Lung (tissue), 12 donors: Measurements from ENCODE around the gene PTTG2. TPM values are rescaled to one million over a fixed set of nuclear protein-coding genes. Genes with fewer than 3 reads are reported as not detected.

Experiments
- ATAC-seq: fragments of 200-7000 bp; cut with Tn5 transposase; one replicate; pipeline ENCODE4 v1.9.1; 2020; ENCODE audit warnings: moderate number of reproducible peaks; ENCODE audit not compliant: insufficient read depth, low FRiP score
- DNase-seq, 3 donors: peaks; one replicate each; pipeline ENCODE4 v3.0.0-alpha.2; 2013 to 2017
- H3K27ac ChIP-seq, 2 donors: one replicate each; pipeline ENCODE4 v1.5.1; 2013; ENCODE audit warnings: mild to moderate bottlenecking in 2 of 2, moderate library complexity in 2 of 2, control low read depth in 1 of 2, inconsistent platforms in 1 of 2, low read depth in 1 of 2, low read length in 1 of 2
- H3K27me3 ChIP-seq, 3 donors: one replicate each; pipeline ENCODE4 v1.5.1; 2013; ENCODE audit warnings: low read length in 2 of 3; ENCODE audit not compliant: control insufficient read depth in 3 of 3, insufficient read depth in 3 of 3
- H3K36me3 ChIP-seq, 4 donors: one replicate each; pipeline ENCODE4 v1.5.1; 2013; ENCODE audit warnings: low read length in 4 of 4, mild to moderate bottlenecking in 1 of 4, moderate library complexity in 1 of 4; ENCODE audit not compliant: control insufficient read depth in 4 of 4, insufficient read depth in 4 of 4
- H3K4me1 ChIP-seq, 5 donors: one replicate each; pipeline ENCODE4 v1.5.1; 2013; ENCODE audit warnings: low read length in 5 of 5, mild to moderate bottlenecking in 2 of 5, moderate library complexity in 1 of 5; ENCODE audit not compliant: control insufficient read depth in 5 of 5, insufficient read depth in 5 of 5
- H3K4me3 ChIP-seq: one replicate; pipeline ENCODE4 v1.5.1; 2013; ENCODE audit warnings: mild to moderate bottlenecking, control low read depth, moderate library complexity
- H3K9ac ChIP-seq, 2 donors: one replicate each; pipeline ENCODE4 v1.5.1; 2013; ENCODE audit warnings: low read length in 2 of 2, control low read depth in 1 of 2; ENCODE audit not compliant: insufficient read depth in 1 of 2
- H3K9me3 ChIP-seq, 4 donors: one replicate each; pipeline ENCODE4 v1.5.1; 2013; ENCODE audit warnings: low read length in 3 of 4, mild to moderate bottlenecking in 1 of 4, moderate library complexity in 1 of 4; ENCODE audit not compliant: control insufficient read depth in 4 of 4, insufficient read depth in 3 of 4
- CTCF ChIP-seq: IDR thresholded peaks from 2 replicates; pipeline ENCODE4 v1.5.1; 2012; ENCODE audit warnings: mild to moderate bottlenecking; ENCODE audit errors: control extremely low read depth, extremely low read depth
- WGBS, 2 donors: extraction: QIAGEN DNeasy Blood & Tissue Kit; methylation state at CpG; one replicate each; pipeline ENCODE4 v1.1.7; 2013; 5-methylcytosine and 5-hydroxymethylcytosine counted together
- polyA plus RNA-seq, 2 donors: library from polyadenylated mRNA; stranded (reverse); fragments of 200-250 nt; gene quantifications; one replicate each; pipeline ENCODE4 v1.2.1, GENCODE V29; 2013
- total RNA-seq, 2 donors: library from RNA; depleted of rRNA in 1 of 2; stranded (reverse); fragments of >200 nt in 1 of 2; gene quantifications; one replicate each; pipeline ENCODE4 v1.2.1, GENCODE V29; 2014 to 2021
- donor health status: control.
- donor health status: control.
- donor health status: Bipolar disorder and iron deficiency.
- donor health status: healthy.
- donor health status: DM: yes; HTN: yes; CAD: no.

The PTTG2 gene
- total and polyA plus RNA-seq, 4 donors, result 0.11 to 0.52 TPM; not detected in 2

- Histone ChIP-seq H3K4me3 (no peak overlapping the region), H3K27me3 (no peaks in the 10 kb centered on the region), H3K9me3 (no peaks in the 10 kb centered on the region), H3K9ac (no peak overlapping the region), H3K36me3 (no peaks in the 10 kb centered on the region), H3K4me1 (peaks cover 0 to 3% (median 0%) of the 10 kb centered on the region in 5 donors), H3K27ac (no peak overlapping the region)
- ATAC-seq (peak; percentile 31), DNase-seq (no peak)
- 61 to 71% methylated on average over 10 of the region's 10 CpGs for WGBS, 2 donors
- no peak for TF ChIP-seq CTCF
Measured at GRCh38 chr4:37951461-37952352, 8.5 kb upstream of the PTTG2 start.

DNA sequence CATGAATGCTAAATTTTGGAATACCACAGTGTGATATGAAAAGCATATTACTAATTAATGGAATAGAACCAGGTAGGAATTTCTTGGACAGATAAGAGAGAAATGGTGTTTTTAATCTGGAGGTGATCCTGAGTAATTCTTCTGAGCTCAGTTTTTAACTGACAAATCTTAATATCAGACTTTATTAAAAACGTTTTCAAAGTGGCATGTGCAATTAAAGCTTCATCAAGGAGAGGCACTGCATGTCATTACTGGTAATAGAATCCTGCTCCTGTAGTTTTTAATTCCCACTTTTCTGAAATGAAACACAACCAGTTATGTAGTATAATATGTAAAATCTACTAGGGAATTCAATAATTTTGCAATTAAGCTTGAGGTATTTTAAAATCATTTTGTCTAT, 7.0 kb upstream of the PTTG2 start:
- WGBS, 2 donors, result 60% methylated on average over 1 of the region's 1 CpG
- H3K4me3 ChIP-seq, result no peak overlapping the region
- no peak for DNase-seq
- TF ChIP-seq CTCF, result no peak
- H3K36me3 ChIP-seq, result no peaks in the 10 kb centered on the region
- no peak for ATAC-seq
- H3K27ac ChIP-seq, result no peak overlapping the region
- H3K9ac ChIP-seq, result no peak overlapping the region
- H3K9me3 ChIP-seq, result no peaks in the 10 kb centered on the region
- no peaks in the 10 kb centered on the region for H3K27me3 ChIP-seq
- peaks cover 0 to 3% (median 0%) of the 10 kb centered on the region in 5 donors for H3K4me1 ChIP-seq

- no peak for DNase-seq
- Histone ChIP-seq H3K4me3 (no peak overlapping the region), H3K9ac (no peak overlapping the region), H3K9me3 (no peaks in the 10 kb centered on the region), H3K4me1 (peaks cover 0 to 3% (median 0%) of the 10 kb centered on the region in 5 donors), H3K36me3 (no peaks in the 10 kb centered on the region), H3K27ac (no peak overlapping the region), H3K27me3 (no peaks in the 10 kb centered on the region)
- no peak for TF ChIP-seq CTCF
- ATAC-seq, result no peak
- 75 to 82% methylated on average over 7 of the region's 7 CpGs for WGBS, 2 donors
Measured at GRCh38 chr4:37953620-37954293, 6.4 kb upstream of the PTTG2 start.
